Activated CD4-positive, alpha-beta T cell treated with anti-CD3 and anti-CD28 coated beads for 36 hours (primary cell): Measurements from ENCODE around the gene UFSP1. TPM values are rescaled to one million over a fixed set of nuclear protein-coding genes. Genes with fewer than 3 reads are reported as not detected.
"Not testable (repeated sequence)": the region's sequence is repeated elsewhere in the genome, so short reads cannot be mapped to it uniquely, and the experiment has no call there.

Experiments used
- ATAC-seq: fragments of 200-7000 bp; cut with Tn5 transposase; one replicate; pipeline ENCODE4 v1.10.0; 2021; ENCODE audit warnings: mild to moderate bottlenecking, moderate library complexity
- CTCF ChIA-PET: fragments of 350-600 bp; sonication (Branson Sonifier 250); formaldehyde crosslinking; loops from one replicate; lab custom pipeline; 2021; ENCODE audit warnings: antibody characterized with exemption; lab: Charles Lee
- POLR2A ChIA-PET: fragments of 350-600 bp; sonication (Branson Sonifier 250); formaldehyde crosslinking; loops from one replicate; lab custom pipeline; 2021; ENCODE audit warnings: antibody characterized with exemption, inconsistent platforms; lab: Charles Lee
- DNase-seq: peaks from one replicate; pipeline ENCODE4 v3.0.0-alpha.2; 2020
- H3K27ac Mint-ChIP-seq: one replicate; pipeline ENCODE4 v1.8.0; 2021; ENCODE audit warnings: mixed read lengths
- H3K27me3 Mint-ChIP-seq: one replicate; pipeline ENCODE4 v1.8.0; 2021; ENCODE audit warnings: mixed read lengths
- H3K36me3 Mint-ChIP-seq: one replicate; pipeline ENCODE4 v1.8.0; 2021; ENCODE audit warnings: low read depth, mixed read lengths
- H3K4me1 Mint-ChIP-seq: one replicate; pipeline ENCODE4 v1.8.0; 2021; ENCODE audit warnings: mixed read lengths
- H3K4me3 Mint-ChIP-seq: one replicate; pipeline ENCODE4 v1.8.0; 2021; ENCODE audit warnings: mild to moderate bottlenecking, moderate library complexity, mixed read lengths
- H3K9me3 Mint-ChIP-seq: one replicate; pipeline ENCODE4 v1.8.0; 2021; ENCODE audit warnings: low read depth, mixed read lengths
- intact Hi-C, 2 experiments: fragments of 100-400 bp; cut with DNase I in 1 of 2; cut with micrococcal nuclease in 1 of 2; formaldehyde crosslinking; loops; one replicate each; pipeline versions ENCODE4 v1.14.2 to v1.15.1; 2022 to 2024; cut with DNase I, micrococcal nuclease
- total RNA-seq, 2 experiments: library from RNA; stranded (reverse); gene quantifications; one replicate each; pipeline ENCODE4 v1.2.3, GENCODE V29; 2021

The UFSP1 gene
- total RNA-seq, 2 experiments from 2014 or later, result 1.5 to 1.7 TPM

DNA sequence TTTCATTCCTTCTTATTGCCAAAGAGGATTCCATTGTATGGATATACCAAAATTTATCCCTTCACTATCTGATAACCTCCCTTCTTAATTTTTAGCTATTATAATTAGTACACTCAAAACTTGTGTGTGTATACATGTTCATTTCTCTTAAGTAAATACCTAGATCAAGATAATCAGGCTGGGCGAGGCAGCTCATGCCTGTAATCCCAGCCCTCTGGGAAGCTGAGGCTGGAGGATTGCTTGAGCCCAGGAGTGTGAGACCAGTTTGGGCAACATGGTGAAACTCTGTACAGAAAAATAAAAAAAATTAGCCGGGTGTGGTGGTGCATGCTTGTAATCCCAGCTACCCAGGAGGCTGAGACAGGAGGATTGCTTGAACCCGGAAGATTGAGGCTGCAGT is 22.0 kb upstream of the UFSP1 start:
- POLR2A ChIA-PET, result interaction anchor here (0.6 kb wide), 1 partner anchor 21 kb away, joined by 3 read pairs; no protein-coding TSS in a partner anchor
- intact Hi-C loops, result no loop called here
- ATAC-seq, result no peak

DNA sequence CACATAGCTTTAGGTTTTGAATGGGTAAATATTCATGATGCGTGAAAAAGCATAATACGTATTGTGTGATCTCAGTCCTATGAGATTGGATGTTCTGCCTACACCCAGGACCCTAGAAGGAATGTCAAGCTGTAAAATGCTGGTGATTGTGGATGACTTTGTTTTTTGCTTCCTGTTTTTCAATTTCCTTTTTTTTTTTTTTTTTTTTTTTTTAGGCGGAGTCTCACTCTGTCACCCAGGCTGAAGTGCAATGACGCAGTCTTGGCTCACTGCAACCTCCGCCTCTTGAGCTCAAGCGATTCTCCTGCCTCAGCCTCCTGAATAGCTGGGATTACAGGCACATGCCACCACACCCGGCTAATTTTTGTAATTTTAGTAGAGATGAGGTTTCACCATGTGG is 20.9 kb upstream of the UFSP1 start:
- H3K4me1 Mint-ChIP-seq, DNase-seq, POLR2A ChIA-PET, H3K27me3 Mint-ChIP-seq, H3K9me3 Mint-ChIP-seq, H3K27ac Mint-ChIP-seq, intact Hi-C loops, H3K36me3 Mint-ChIP-seq, ATAC-seq, H3K4me3 Mint-ChIP-seq: not testable (repeated sequence)
- CTCF ChIA-PET, result interaction anchor here (0.6 kb wide), 1 partner anchor 401 kb away, joined by 3 read pairs; no protein-coding TSS in a partner anchor

More for the DNA sequence above, 22.0 kb upstream of the UFSP1 start:
- Mint-ChIP-seq H3K27me3 (peaks cover 10% of the 10 kb centered on the region), H3K36me3 (no peaks in the 10 kb centered on the region), H3K4me1 (peaks cover 4% of the 10 kb centered on the region), H3K4me3 (no peak overlapping the region), H3K9me3 (no peaks in the 10 kb centered on the region), H3K27ac (no peak overlapping the region)
- no peak for DNase-seq
- CTCF ChIA-PET, result interaction anchor here (0.7 kb wide), 1 partner anchor 169 kb away, joined by 3 read pairs; no protein-coding TSS in a partner anchor

DNA sequence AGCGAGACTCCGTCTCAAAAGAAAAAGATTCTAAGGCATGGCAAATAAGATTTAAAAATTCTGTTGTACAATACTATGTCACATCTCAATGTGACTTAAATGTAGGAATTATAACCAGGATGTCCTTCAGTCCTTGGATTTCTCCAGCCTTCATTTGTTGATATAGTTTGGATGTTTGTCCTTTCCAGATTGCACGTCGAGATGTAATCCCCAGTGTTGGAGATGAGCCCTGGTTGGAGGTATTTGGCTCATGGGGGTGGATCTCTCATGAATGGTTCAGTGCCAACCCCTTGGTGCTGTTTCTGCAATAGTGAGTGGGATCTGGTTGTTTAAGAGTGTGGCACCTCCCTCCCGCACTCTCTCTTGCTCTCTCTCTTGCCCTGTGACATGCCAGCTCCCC is 19.0 kb upstream of the UFSP1 start:
- ATAC-seq, result no peak
- no peak overlapping the region for H3K27ac Mint-ChIP-seq
- DNase-seq, result no peak
- no peak overlapping the region for H3K4me3 Mint-ChIP-seq
- intact Hi-C loops, result no loop called here
- H3K9me3 Mint-ChIP-seq, result no peaks in the 10 kb centered on the region
- H3K27me3 Mint-ChIP-seq, result peaks cover 7% of the 10 kb centered on the region
- H3K36me3 Mint-ChIP-seq, result no peaks in the 10 kb centered on the region
- POLR2A ChIA-PET, result no interaction called here
- CTCF ChIA-PET, result no interaction called here
- H3K4me1 Mint-ChIP-seq, result no peaks in the 10 kb centered on the region

DNA sequence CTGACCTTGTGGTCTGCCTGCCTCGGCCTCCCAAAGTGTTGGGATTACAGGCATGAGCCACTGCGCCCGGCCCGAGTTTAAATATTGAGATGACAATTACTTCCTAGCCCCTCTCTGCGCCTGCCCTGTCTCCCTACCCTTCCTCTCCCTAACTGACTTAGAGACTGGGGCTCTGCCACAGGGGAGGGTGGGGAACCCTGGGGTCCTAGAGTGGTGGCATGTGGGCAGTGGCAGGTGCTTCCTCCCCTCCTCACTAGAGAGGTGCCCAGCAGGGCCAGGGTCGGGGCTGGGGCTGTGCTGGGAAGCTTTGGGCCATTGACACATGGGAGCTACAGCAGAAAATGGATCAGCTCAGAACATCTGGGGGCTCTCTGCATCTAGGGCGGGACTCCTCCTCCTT is 13.1 kb upstream of the UFSP1 start:
- no peaks in the 10 kb centered on the region for H3K4me1 Mint-ChIP-seq
- no peak for ATAC-seq
- DNase-seq, result no peak
- H3K36me3 Mint-ChIP-seq, result no peaks in the 10 kb centered on the region
- peaks cover 14% of the 10 kb centered on the region for H3K27me3 Mint-ChIP-seq
- no peak overlapping the region for H3K27ac Mint-ChIP-seq
- no peak overlapping the region for H3K4me3 Mint-ChIP-seq
- intact Hi-C loops, result no loop called here
- no peaks in the 10 kb centered on the region for H3K9me3 Mint-ChIP-seq
- POLR2A ChIA-PET, result no interaction called here
- CTCF ChIA-PET, result interaction anchor here (2.0 kb wide), 1 partner anchor 55 kb away, joined by 4 read pairs; no protein-coding TSS in a partner anchor

DNA sequence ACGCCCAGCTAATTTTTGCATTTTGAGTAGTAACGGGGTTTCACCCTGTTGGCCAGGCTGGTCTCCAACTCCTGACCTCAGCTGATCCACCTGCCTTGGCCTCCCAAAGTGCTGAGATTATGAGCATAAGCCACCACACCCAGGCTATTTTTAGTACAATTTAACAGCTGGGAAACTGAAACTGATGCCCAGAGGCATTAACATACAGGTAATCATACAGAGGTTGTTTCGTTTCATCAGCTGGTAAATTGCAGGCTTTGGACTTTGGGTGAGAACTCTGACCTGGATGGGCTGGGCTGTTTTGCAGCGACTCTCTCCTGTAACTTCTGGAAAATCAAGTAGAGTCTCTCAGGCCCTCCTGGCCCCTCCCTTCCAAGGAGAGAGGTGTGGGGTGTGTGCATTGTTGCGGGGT is 12.4 kb upstream of the UFSP1 start:
- H3K27me3 Mint-ChIP-seq, result peaks cover 17% of the 10 kb centered on the region
- no peaks in the 10 kb centered on the region for H3K9me3 Mint-ChIP-seq
- H3K36me3 Mint-ChIP-seq, result no peaks in the 10 kb centered on the region
- ATAC-seq (no peak), DNase-seq (no peak)
- intact Hi-C loops, result no loop called here
- POLR2A ChIA-PET, result no interaction called here
- no peak overlapping the region for H3K27ac Mint-ChIP-seq
- H3K4me1 Mint-ChIP-seq, result peaks cover 2% of the 10 kb centered on the region
- no peak overlapping the region for H3K4me3 Mint-ChIP-seq
- CTCF ChIA-PET, result interaction anchor here (1.0 to 2.0 kb wide), 3 partner anchors 56 to 155 kb away, joined by 4 to 5 read pairs (median 5); no protein-coding TSS in a partner anchor

DNA sequence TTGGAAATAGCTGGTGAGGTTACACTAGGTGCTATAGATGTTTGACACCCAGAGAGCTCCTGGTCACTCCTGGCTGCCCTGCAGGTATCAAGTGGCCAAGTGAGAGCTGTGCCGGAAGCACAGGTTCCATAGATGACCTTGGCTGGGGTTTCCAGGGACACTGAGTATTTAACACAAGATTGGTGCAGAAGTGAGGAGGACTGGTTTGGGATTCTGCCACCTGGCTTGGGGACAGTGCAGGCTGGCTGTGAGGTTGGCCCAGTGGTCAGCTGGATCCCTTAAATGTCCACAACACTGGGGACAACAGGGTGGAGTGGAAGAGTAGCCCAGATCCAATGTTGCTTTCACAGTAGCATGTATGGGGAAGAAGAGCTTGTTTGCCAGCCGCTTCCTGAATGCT is 11.5 kb upstream of the UFSP1 start:
- no peak overlapping the region for H3K4me3 Mint-ChIP-seq
- peaks cover 22% of the 10 kb centered on the region for H3K27me3 Mint-ChIP-seq
- no peaks in the 10 kb centered on the region for H3K9me3 Mint-ChIP-seq
- ATAC-seq, result no peak
- POLR2A ChIA-PET, result no interaction called here
- intact Hi-C loops, result no loop called here
- H3K27ac Mint-ChIP-seq, result no peak overlapping the region
- DNase-seq, result no peak
- H3K36me3 Mint-ChIP-seq, result no peaks in the 10 kb centered on the region
- H3K4me1 Mint-ChIP-seq, result peaks cover 6% of the 10 kb centered on the region
- CTCF ChIA-PET, result interaction anchor here (0.8 to 1.2 kb wide), 4 partner anchors 11 to 1528 kb away, joined by 3 to 5 read pairs (median 4); partner anchors contain the start of gene UFSP1

DNA sequence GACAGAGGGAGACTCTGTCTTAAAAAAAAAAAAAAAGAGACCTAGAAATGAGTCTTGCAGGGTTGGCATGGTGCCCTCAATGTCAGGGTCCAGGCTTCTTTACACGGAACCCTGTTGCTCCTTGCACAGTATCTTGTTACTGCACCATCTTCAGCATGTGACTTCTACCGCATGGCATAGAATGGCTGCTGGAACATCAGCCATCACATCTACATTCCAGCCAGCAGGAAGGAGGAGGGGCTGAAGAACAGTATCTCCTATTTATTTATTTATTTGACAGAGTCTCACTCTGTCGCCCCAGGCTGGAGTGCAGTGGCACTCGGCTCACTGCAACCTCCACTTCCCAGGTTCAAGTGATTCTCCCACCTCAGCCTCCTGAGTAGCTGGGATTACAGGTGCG is 9.9 kb upstream of the UFSP1 start:
- ChIA-PET CTCF (interaction anchor here (0.7 to 1.9 kb wide), 2 partner anchors 155 to 159 kb away, joined by 3 to 12 read pairs; no protein-coding TSS in a partner anchor), POLR2A (no interaction called here)
- peaks cover 8% of the 10 kb centered on the region for H3K4me1 Mint-ChIP-seq
- no peaks in the 10 kb centered on the region for H3K9me3 Mint-ChIP-seq
- no peaks in the 10 kb centered on the region for H3K36me3 Mint-ChIP-seq
- ATAC-seq, result no peak
- no peak for DNase-seq
- H3K27ac Mint-ChIP-seq, result no peak overlapping the region
- no peak overlapping the region for H3K4me3 Mint-ChIP-seq
- peaks cover 23% of the 10 kb centered on the region for H3K27me3 Mint-ChIP-seq
- intact Hi-C loops, result no loop called here

DNA sequence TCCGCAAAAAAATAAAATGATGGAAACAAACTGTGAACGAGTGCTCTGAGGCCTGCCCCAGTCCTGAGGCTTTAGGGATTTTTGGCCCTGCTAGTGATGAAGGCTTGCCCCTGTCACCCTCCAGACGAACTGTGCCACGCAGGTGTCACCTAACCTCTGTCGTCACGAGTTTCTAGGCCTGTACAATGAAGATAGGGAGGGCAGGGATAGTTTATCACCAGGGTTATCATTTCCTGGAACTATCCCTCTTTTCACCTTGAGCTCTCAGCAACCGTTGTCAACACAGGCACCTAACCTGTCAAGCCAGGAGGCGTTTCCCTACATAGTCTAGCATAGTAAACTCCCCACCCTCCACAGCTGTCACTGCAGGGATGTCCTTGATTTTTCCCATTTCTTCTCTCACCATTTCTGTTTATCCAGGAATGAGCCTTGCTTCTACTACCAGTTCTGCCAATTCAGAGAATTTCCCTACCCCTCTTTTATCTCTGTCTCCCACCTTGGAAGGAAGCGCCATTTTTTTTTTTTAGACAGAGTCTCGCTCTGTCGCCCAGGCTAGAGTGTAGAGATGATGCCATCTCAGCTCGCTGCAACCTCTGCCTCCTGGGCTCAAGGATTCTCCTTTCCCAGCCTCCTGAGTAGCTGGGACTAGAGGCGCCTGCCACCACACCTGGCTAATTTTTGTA is 8.4 kb upstream of the UFSP1 start:
- ATAC-seq (no peak), DNase-seq (no peak)
- no peak overlapping the region for H3K27ac Mint-ChIP-seq
- H3K27me3 Mint-ChIP-seq, result peaks cover 26% of the 10 kb centered on the region
- intact Hi-C loops, result loop anchor here (1.0 kb wide), 3 partner anchors 68 to 179 kb away; no protein-coding TSS in a partner anchor
- peaks cover 8% of the 10 kb centered on the region for H3K4me1 Mint-ChIP-seq
- H3K36me3 Mint-ChIP-seq, result no peaks in the 10 kb centered on the region
- ChIA-PET CTCF (interaction anchor here (0.6 to 1.9 kb wide), 8 partner anchors 8 to 385 kb away, joined by 3 to 12 read pairs (median 3); partner anchors contain the start of gene UFSP1), POLR2A (interaction anchor here (0.7 kb wide), 1 partner anchor 8 kb away, joined by 4 read pairs; the partner anchor contains the start of gene UFSP1)
- no peaks in the 10 kb centered on the region for H3K9me3 Mint-ChIP-seq
- H3K4me3 Mint-ChIP-seq, result no peak overlapping the region

DNA sequence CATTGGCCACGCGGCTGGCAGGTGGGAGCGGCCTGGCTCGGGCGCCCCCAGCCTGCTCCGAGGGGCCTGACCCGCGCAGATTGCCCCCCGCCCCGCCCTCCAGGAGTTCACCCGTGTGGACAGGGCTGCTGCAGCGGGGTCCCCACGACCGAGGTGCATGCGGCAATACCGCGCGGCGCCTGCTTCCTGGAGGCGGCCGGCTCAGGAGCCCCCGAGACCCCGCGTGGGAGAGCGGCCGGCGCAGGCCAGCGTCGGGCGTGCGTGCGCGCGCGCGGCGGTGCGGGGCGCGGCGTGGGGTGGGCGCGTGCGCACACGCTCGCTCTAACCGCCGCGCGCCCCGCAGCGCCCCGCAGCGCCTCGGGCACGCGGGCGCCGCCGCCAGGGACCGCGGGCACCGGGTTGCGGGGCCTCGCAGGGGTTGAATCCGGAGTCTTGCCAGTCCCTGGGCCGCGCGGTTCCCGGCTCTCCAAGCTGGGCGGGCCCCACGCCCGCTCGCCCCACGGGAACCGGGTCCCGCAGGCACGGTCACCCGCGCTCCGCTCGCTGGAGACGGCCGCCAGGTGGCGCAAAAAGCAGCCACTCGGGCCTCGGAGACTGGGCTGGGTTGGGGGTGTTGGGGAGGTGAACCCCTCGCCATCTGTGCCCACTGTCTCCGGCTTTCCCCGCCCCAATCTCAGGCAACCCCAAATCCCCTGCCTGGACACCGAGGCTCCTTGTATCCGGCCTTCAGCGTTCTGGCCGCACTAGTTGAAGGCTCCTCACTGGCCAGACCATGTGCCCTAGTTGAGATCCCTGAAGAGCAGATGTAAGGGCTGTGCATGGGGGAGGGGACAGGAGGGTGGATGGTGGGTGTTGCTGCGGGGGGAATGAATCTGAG is 7.5 kb upstream of the UFSP1 start:
- ChIA-PET POLR2A (no interaction called here), CTCF (interaction anchor here (1.5 kb wide), 1 partner anchor 7 kb away, joined by 6 read pairs; the partner anchor contains the start of gene UFSP1)
- Mint-ChIP-seq H3K27me3 (peaks cover 31% of the 10 kb centered on the region), H3K9me3 (no peaks in the 10 kb centered on the region), H3K27ac (no peak overlapping the region), H3K36me3 (no peaks in the 10 kb centered on the region), H3K4me1 (peaks cover 9% of the 10 kb centered on the region), H3K4me3 (no peak overlapping the region)
- ATAC-seq (peak; percentile 48), DNase-seq (peak; percentile 74)
- intact Hi-C loops, result loop anchor here (1.0 kb wide), 4 partner anchors 69 to 386 kb away; no protein-coding TSS in a partner anchor

DNA sequence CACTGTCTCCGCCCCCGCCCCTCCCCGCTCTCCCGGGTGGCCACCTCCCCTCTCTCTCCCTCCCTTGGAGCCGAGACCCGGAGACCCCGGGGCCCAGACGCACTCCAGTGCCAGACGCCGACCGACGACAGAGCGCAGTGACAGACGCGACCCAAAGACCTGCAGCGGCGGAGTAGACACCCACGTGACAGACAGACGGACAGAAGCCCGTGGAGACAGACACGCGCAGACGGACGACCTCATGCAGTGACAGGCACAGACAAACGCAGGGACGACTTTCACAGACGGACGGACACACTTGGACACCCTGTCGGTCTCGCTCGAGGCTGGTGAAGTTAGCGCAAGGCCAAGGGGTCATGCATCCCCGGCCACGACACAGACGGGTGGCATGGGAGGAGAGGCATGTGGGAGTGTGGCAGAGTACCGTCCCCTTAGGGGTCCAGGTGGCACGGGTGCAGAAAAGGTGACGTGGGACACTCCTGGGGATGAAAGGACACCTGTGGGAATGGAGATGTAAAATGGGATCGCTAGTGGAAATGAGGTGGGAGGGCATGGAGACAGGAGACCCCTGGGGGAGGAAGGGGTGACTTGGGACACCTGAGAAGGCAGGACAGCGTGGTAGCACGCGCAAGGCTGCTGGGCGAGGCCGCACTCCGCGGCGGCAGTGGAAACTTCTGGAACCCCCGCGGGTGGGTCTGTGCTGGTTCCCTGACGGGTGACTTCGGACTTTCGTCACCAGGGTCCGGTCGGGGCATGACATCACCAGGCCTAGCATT is 6.6 kb upstream of the UFSP1 start:
- POLR2A ChIA-PET, result no interaction called here
- CTCF ChIA-PET, result interaction anchor here (0.7 to 2.3 kb wide), 3 partner anchors 162 to 189 kb away, joined by 3 to 13 read pairs (median 9); no protein-coding TSS in a partner anchor
- H3K27me3 Mint-ChIP-seq, result peaks cover 36% of the 10 kb centered on the region
- ATAC-seq (no peak), DNase-seq (peak; percentile 53)
- H3K27ac Mint-ChIP-seq, result no peak overlapping the region
- intact Hi-C loops, result loop anchor here (1.0 kb wide), 3 partner anchors 163 to 387 kb away; no protein-coding TSS in a partner anchor
- peak overlapping the region; percentile 49 for H3K4me3 Mint-ChIP-seq
- H3K4me1 Mint-ChIP-seq, result peaks cover 14% of the 10 kb centered on the region
- H3K9me3 Mint-ChIP-seq, result no peaks in the 10 kb centered on the region
- no peaks in the 10 kb centered on the region for H3K36me3 Mint-ChIP-seq
